Subcutaneous adipose tissue (tissue), 4 donors: Measurements from ENCODE around the gene PRKCH. TPM values are rescaled to one million over a fixed set of nuclear protein-coding genes. Genes with fewer than 3 reads are reported as not detected.

Experiments used
- CTCF ChIP-seq: fragments of 450-650 bp; IDR thresholded peaks from one replicate; pipeline ENCODE4 v1.5.1; 2016; ENCODE audit warnings: low read depth, mild to moderate bottlenecking, control low read depth, antibody characterized with exemption, moderate library complexity
- total RNA-seq, 4 donors: library from RNA; depleted of rRNA; stranded (reverse); fragments of >200 nt; gene quantifications; one replicate each; pipeline ENCODE4 v1.1.0, GENCODE V29; 2016

PRKCH gene
- total RNA-seq, 4 donors from 2014 or later = 25.8 to 46.3 (median 36.4) TPM

DNA sequence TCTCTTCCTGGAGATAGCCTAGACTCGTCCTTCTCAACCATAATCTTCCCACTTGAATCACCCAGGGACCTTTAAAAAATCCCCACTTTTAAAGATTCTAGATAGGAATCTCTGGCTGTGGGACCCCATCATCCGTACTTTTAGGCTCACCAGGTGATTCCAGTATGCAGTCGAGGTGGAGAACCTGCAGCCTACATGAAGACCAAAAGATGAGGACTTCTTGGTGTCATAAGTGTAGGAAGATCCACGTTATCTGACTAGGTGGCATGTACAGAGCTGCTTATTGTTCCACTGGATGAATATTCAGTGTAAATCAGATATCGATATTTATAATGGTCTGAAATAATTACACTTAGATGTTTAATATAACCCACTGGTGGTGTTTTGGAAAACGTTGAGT is 2.6 kb downstream of the PRKCH start:
- no peak for TF ChIP-seq CTCF

DNA sequence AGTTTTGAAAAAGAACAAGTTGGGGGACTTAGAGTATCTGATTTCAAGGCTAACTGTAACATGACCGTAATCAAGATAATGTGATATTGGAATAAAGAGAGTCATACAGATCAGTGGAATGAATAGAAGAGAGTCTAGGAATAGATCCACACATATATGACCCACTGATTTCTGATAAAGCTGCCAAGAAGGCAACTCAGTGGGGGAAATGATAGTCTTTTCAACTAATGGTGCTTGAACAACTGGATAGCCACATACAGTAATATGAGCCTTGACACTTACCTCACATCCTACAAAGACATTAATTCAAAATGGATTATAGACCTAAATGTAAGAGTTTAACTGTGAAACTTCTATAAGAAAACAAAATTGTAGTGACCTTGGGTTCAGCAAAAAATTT is 3.8 kb downstream of the PRKCH start:
- no peak for TF ChIP-seq CTCF

DNA sequence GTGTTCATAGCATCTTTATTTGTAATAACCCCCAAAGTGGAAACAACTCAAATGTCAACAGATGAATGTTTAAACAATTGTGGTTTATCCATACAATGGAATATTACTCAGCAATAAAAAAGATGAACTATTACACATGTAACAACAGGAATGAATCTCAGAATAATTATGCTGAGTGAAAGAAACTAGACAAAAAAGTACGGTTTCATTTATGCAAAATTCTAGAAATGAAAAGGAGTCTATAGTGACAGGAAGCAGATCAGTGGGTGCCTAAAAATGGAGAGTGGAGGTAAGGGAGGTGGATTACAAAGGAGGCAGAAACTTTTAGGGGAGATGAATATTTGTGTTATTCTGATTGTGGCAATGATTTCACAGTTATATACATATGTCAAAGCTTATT is 4.8 kb downstream of the PRKCH start:
- TF ChIP-seq CTCF = no peak

DNA sequence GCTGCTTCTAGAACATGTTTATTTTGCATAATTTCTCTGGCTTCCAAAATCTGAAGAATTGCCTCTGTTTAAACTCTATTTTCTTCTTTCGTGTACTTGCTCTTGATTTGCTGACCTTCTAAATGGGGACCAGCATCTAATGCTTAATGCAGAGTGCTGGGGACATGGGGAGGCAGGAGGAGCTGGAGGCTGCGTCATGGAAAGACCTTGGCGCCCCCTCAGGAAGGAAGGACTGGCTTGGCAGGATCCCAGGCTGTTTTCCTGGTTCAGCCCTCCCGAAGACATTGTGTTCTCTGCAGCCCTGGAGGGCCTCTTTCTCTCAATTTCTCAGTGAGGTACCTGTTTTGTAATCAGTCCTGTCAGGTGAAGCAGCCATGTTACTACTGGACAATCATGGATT is 5.5 kb downstream of the PRKCH start:
- TF ChIP-seq CTCF = no peak

DNA sequence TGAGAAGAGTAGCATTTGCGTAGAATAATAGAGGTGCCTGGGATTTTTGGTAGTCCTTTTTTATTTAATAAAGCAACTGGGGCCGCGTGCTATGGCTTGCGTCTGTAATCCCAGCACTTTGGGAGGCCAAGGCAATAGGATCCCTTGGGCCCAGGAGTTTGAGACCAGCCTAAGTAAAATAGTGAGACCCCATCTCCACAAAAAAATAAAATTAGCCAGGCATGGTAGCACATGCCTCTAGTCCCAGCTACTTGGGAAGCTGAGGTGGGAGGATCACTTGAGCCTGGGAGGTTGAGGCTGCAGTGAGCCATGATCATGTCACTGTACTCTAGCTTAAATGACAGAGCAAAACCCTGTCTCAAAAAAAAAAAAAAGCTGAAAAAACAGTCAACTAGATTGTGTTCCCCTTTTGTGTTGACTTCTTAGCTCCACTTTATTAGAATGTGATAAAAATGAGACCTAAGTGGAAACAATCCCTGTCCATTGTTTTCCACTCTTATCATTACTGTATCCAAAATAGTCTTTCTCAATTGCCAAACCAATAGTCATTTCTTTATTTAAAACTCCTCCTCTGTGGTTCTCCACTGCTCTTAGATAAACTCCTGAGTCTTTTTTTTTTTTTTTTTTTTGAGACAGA is 7.4 kb downstream of the PRKCH start:
- no peak for TF ChIP-seq CTCF

GRCh38 chr14:61329478-61330051 is 8.2 kb downstream of the PRKCH start:
- TF ChIP-seq CTCF = no peak

DNA sequence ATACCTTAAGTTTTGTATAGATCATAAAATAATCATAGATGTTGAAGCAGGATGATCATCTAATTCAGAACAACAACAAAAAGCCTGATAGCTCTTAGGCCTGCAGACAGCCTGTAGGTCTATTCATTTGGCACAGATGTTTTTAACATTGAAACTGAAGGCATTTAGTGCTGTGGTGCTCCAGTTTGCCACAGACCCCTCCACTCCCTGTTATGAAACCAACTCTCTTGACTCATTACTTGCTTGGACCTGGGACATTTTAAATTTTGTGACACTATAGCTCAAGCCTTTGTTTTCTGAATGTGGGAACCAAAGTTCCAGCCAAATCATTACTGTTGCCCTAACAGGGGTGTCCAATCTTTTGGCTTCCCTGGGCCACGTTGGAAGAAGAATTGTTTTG is 9.1 kb downstream of the PRKCH start:
- no peak for TF ChIP-seq CTCF
